GM19239 (cell line): ENCODE measurements around the gene NUMBL.
"Not testable (repeated sequence)": the region's sequence is repeated elsewhere in the genome, so short reads cannot be mapped to it uniquely, and the experiment has no call there.

Experiments used
- DNase-seq: peaks from one replicate; pipeline ENCODE4 v3.0.0; 2011; ENCODE audit warnings: low spot score; ENCODE audit not compliant: insufficient read length
- FAIRE-seq: peaks from 2 replicates; lab custom pipeline; 2011; peaks lifted over from hg19 to GRCh38; lab: Jason Lieb, UNC

NUMBL gene

DNA sequence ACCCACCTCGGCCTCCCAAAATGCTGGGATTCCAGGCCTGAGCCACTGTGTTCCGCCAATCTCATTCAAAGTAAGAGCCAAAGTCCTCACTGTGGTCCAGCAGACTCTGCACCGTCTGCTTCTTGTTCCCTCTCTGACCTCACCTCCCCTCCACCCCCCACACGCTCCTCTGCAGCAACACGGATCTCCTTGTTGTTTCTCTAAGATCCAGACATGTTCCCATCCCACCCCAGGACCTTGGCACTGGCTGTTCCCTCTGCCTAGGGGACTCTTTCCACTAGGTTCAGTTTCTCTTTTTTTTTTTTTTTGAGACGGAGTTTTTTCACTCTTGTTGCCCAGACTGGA lies 50.8 kb downstream of the NUMBL start:
- no peak for FAIRE-seq
- DNase-seq = no peak

DNA sequence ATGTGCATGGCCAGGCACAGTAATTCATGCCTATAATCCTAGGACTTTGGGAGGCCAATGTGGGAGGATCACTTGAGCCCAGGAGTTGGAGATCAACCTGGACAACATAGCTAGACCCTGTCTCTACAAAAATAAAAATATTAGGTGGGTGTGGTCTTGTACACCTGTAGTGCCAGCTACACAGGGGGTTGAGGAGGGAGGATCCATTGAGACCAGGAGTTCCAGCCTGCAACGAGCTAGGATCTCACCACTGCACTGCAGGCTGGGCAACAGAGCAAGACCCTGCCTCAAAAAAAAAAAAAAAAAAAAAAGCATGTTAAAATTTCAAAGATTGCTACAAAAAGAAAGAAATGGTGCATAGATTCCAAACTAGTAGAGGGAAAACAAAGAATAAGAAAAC lies 52.1 kb downstream of the NUMBL start:
- DNase-seq (no peak), FAIRE-seq (no peak)

DNA sequence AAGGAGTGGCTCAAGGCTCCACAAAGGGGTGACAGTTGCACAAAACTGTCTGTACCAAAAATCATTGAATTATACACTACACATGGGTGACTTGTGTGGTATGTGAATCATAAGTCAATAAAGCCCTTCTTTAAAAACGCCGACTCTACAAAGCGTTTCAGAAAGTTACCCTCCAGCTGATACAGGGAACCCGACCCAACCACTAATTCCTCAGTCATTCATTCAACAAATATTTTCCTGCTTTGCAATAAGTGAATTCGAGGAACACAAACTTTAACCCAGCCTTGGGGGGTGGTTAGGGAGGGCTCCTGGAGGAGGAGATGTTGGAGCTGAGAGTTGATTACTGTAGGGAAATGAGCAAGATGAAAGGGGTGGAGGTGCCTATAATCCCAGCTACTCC lies 57.2 kb downstream of the NUMBL start:
- FAIRE-seq = no peak
- no peak for DNase-seq

DNA sequence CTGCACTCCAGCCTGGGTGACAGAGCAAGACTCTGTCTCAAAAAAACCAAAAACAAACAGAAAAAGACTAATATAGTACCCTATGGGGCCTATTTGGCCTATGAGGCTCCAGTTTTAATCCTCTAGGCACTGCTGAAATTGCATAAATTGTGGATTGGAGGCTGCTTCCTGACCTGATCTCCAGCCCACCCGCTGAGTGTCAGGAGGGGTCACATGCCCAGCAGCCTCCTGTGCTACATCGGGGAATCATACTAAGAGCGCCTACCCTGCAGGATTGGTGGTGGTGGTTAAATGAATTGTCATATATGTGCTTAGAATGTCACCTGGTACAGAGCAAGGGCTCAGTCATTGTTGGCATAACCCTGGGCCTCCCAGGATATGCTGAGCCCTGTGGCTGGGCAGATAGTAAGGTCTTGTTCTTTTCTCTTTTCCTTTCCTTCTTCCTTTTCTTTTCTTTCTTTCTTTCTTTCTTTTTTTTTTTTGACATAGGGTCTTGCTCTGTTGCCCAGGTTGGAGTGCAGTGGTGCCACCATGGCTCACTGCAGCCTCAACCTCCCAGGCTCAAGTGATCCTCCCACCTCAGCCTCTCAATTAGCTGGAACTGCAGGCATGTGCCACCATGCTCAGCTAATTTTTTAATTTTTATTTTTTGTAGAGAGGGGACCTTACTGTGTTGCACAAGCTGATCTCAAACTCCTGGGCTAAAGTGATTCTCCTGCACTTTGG lies 58.0 kb downstream of the NUMBL start:
- FAIRE-seq = no peak
- no peak for DNase-seq

DNA sequence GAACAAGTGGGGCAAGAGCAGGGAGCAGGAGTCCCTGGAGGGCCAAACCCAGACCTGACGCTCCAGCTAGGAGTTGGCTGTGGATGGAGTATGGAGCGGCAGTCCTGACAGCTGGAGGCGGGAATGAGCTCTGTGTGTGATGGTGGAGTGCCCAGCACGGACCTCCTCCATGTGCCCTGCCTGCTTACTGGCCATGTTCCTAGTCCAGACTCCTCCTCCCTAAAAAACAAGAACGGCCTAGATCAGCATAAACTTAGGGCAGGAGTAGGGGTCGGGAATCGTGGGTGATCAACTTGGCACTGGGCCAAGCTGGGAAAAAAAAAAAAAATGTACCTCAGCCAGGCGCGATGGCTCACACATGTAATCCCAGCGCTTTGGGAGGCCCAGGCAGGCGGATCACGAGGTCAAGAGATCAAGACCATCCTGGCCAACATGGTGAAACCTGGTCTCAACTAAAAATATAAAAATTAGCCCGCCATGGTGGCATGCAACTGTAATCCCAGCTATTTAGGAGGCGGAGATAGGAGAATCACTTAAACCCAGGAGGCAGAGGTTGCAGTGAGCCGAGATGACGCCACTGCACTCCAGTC lies 59.8 kb downstream of the NUMBL start:
- no peak for DNase-seq
- no peak for FAIRE-seq

DNA sequence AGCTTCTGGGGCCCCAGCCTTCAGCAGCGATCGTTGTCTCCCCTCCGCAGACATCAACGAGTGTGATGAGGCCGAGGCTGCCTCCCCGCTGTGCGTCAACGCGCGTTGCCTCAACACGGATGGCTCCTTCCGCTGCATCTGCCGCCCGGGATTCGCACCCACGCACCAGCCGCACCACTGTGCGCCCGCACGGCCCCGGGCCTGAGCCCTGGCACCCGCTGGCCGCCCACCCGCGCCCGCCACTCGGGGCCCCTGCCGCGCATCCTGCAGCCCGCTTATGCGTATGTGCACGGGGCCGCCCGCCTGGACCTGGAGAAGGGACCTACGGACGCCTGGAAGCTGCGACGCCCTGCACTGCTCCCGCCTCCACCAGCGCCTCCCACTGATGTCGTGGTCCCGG lies 61.1 kb downstream of the NUMBL start:
- DNase-seq (no peak), FAIRE-seq (no peak)

DNA sequence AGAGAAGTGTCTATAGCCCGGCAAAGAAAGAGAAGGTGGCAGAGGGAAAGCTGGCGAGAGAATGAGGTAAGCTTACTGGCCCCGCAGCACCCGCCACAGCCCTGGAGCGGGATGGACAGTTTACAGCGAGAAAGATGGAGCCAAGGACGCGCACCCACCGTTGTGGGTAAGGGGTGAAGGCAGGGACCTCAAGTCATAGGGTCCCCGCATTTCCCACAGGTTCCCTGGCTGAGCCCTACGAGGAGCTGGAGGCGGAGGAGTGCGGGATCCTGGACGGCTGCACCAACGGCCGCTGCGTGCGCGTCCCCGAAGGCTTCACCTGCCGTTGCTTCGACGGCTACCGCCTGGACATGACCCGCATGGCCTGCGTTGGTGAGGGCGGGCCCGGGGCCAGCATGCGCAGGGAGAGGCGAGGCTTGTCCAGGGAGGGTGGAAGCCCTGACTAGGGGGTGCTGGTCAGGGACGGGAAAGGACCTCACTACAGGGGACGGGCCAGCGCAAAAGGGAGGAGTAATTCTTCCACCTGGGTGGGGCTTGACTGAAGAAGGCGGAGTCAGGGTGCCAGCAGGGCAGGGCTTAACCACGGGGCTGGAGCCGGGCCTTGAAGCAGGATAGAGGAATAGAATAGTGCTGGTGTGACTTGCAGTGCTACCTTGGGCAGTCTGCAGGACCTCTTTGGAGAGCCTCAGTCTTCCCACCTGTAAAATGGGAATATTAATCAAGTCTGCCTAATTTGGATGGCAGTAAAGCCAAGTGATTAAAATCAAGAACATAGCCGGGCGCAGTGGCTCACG lies 62.8 kb downstream of the NUMBL start:
- DNase-seq = no peak

DNA sequence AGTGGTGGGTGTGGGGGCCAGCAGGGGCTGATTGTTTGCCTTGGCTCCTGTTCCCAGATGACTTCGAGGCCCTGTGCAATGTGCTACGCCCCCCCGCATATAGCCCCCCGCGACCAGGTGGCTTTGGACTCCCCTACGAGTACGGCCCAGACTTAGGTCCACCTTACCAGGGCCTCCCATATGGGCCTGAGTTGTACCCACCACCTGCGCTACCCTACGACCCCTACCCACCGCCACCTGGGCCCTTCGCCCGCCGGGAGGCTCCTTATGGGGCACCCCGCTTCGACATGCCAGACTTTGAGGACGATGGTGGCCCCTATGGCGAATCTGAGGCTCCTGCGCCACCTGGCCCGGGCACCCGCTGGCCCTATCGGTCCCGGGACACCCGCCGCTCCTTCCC lies 63.5 kb downstream of the NUMBL start:
- no peak for FAIRE-seq
- DNase-seq = no peak

More for the DNA sequence above, 62.8 kb downstream of the NUMBL start:
- FAIRE-seq = no peak

DNA sequence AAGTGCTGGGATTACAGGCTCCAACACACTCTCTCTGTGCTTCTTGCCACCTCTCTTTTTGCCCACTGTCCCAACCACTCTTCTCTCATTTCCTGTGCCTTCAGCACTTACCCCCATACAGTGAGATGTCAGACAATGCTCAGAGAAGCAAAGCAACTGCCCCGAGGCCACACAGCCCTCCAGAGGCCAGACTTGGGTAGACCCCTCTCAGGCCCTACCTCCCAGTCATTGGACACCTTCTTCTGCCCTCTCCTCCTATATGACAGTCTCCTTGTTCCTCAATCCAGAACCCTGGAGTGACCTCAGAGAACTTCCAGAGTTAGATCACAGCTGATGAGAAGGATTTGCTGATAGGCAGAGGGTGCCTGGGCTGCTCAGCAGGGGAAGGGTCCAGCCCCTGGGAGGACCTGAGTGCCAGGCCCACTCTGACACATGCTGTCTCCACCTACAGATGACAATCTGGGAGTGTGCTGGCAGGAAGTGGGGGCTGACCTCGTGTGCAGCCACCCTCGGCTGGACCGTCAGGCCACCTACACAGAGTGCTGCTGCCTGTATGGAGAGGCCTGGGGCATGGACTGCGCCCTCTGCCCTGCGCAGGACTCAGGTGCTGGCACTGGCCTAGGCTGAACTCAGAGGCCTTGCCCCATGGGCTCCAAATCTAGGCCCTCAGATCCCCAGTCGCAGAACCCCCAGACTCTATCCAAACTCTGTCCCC lies 64.9 kb downstream of the NUMBL start:
- FAIRE-seq (no peak), DNase-seq (no peak)

DNA sequence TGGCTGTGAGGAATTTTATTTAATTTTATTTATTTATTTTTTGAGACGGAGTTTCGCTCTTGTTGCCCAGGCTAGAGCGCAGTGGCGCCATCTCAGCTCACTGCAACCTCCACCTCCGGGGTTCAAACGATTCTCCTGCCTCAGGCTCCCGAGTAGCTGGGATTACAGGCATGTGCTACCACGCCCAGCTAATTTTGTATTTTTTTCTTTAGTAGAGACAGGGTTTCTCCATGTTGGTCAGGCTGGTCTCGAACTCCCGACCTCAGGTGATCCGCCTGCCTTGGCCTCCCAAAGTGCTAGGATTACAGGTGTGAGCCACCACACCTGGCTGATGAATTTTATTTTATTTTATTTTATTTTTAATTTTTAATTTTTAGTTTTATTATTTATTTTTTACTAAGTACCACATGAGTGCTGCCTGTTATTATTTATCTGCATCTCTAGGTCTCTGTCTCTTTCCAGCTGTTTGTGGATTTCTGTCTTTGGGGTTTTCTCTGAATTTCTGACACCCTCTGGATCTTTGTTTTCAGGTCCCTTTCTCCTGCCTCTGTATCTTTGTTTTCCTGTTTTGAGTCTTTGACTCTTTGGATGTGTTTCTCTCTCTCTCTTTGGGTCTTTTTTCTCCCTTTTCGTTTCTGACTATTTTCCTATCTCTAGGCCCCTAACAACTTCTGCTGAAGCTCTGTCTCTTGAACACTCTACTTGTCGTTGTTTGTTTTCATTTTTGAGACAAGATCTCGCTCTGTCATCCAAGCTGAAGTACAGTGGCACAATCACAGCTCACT lies 65.9 kb downstream of the NUMBL start:
- DNase-seq, FAIRE-seq: not testable (repeated sequence)

DNA sequence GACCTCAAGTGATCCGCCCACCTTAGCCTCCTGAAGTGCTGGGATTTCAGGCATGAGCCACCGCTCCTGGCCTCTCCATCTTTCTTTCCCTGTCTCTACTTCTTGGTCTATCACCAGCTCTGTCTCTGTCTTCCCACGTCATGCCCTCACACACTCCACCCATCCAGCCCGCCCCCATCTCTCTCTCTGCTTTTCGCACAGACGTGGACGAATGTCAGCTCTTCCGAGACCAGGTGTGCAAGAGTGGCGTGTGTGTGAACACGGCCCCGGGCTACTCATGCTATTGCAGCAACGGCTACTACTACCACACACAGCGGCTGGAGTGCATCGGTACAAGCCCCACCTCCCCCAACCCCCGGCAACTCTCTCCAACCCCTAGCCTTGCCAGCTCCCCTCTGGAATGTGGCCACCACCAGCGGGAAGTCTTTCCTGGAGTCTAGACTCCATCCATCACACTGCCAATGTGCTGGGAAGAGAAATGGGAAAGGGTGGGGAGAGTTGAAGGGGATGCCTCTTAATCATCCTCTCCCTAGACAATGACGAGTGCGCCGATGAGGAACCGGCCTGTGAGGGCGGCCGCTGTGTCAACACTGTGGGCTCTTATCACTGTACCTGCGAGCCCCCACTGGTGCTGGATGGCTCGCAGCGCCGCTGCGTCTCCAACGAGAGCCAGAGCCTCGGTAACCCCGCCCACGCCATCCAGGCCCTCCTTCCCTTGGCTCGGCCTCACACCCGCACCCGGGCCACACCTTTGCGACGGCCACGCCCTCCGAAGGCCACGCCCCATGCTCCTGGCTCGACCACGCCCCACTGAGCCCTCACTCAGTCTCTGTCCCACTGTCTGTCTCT lies 66.8 kb downstream of the NUMBL start:
- FAIRE-seq = no peak

DNA sequence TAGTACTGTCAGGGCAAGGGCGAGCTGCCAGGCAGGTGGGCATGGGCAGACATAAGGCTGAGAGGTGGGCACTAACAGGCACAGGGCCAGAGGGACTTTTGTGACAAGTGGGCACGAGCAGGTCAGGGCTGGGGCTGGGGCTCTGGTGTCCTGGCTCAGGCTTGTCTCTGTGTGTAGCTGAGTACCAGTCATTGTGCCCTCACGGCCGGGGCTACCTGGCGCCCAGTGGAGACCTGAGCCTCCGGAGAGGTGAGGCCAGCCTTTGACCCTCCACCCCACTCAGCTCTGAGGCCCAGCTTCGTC lies 67.7 kb downstream of the NUMBL start:
- DNase-seq (no peak), FAIRE-seq (no peak)

More for the DNA sequence above, 66.8 kb downstream of the NUMBL start:
- DNase-seq = no peak

DNA sequence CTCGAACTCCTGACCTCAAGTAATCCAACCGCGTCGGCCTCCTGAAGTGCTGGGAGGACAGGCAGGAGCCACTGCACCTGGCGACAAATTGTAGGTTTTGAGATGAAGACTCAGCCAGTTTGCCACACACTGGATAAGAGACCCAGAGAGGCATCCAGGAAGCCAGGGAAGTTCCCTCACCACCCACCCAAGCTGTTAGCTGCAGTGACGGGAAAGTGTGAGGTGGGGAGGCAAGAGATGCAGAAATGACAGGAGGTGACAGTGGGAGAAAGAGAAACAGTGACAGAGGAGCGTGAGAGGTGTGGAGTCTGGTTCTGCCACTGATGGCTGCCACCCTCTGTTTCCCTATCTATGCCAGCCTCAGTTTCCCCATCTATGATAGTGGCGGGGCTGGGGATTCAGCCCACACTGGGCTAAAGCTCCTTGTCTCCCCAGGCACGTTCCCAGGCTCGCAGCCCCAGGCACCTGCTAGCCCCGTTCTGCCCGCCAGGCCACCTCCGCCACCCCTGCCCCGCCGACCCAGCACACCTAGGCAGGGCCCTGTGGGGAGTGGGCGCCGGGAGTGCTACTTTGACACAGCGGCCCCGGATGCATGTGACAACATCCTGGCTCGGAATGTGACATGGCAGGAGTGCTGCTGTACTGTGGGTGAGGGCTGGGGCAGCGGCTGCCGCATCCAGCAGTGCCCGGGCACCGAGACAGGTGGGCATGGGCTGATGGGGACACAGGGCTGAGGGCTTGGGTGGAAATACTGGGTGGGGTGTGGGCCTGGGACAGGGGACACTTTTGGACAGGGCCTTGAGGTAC lies 68.3 kb downstream of the NUMBL start:
- no peak for DNase-seq
- no peak for FAIRE-seq

DNA sequence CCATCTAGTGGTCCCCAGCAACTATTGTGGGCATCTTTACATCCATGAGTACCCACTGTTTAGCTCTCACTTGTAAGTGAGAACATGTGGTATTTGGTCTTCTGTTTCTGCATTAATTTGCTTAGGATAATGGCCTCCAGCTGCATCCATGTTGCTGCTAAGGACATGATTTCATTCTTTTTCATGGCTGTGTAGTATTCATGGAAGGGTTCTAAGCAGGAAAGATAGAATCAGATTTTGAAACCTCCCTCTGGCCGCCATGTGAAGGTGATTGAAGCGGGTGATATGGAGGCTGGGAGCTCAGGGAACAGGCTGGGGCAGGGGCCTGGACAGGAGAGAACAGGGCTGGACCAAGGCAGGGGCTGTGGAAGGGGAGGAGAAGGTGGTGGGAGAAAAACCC lies 69.2 kb downstream of the NUMBL start:
- FAIRE-seq (no peak), DNase-seq (no peak)

DNA sequence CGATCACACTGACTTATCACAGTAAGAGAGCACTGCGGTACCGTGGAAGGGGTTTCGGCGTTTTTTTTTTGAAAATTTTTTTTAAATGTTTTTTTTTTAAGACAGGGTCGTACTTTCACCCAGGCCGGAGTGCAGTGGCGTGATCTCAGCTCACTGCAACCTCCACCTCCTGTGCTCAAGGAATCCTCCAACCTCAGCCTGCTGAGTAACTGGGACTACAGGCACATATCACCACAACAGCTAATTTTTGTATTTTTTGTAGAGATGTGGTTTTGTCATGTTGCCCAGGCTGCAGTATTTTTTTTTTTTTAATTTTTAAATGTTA lies 70.3 kb downstream of the NUMBL start:
- FAIRE-seq = no peak

DNA sequence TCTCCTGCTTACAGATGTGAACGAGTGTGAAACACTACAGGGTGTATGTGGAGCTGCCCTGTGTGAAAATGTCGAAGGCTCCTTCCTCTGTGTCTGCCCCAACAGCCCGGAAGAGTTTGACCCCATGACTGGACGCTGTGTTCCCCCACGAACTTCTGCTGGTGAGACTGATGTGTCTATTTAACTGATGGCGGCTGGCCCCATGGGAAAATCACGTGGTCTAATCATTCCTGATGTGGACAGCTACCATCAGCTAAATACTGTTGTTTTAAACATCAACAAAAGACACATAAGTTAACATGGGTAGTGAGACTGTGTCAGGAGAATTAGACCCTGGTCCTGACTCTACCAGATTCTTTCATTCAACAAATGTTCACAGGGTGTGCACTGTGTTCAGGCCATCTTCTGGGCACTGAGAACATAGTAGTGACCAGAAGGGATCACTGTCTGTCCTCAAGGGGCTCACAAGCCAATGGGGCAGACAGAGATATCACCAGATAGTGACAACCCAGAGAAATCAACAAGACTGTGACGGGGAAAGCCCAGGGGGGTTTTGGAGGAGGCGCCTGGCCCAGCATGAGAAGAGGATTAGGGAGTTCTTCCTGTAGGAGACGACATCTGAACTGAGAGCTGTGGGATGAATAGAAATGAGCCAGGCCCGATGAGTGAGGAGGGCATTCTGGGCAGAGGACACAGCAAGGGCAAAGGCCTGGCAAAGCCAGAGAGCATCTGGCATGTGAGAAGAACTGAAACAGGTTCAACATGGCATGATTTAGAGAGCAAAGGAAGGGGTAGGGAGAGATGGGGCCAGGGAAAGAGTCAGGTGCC lies 70.9 kb downstream of the NUMBL start:
- DNase-seq = no peak
- FAIRE-seq = no peak

More for the DNA sequence above, 70.3 kb downstream of the NUMBL start:
- DNase-seq = no peak

DNA sequence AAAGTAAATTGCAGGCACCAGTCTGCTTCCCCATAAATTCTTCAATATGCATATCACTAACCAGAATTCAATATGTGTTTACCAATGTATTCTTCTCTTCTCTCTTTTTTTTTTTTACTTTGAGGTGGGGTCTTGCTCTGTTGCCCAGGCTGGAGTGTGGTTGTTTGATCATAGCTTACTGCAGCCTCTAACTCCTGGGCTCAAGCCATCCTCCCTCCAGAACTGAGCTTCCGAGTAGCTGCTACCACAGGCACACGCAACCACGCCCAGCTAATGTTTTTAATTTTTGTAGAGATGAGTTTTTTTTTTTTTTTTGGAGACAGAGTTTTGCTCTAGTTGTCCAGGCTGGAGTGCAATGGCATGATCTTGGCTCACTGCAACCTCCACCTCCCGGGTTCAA lies 72.5 kb downstream of the NUMBL start:
- DNase-seq (no peak), FAIRE-seq (no peak)

DNA sequence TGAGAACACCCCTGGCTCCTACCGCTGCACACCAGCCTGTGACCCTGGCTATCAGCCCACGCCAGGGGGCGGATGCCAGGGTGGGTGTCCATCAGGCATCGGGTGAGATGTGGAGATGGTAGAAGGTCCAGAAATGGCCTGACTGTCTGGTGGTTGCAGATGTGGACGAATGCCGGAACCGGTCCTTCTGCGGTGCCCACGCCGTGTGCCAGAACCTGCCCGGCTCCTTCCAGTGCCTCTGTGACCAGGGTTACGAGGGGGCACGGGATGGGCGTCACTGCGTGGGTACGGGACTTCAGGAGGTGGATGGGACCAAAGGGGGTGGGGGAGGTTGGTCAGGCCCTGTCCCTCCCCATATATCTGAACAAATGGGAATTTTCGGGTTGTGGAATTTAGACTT lies 73.5 kb downstream of the NUMBL start:
- no peak for DNase-seq
- FAIRE-seq = no peak
